Measurements from ENCODE around the gene BCL10. TPM values are rescaled to one million over a fixed set of nuclear protein-coding genes. Genes with fewer than 3 reads are reported as not detected.
A peak's percentile ranks its signal among the peaks of the same experiment; 100 is the strongest.

Gene BCL10
- polyA plus RNA-seq, 1 donor (not counting 4 experiments of a cell fraction or from before 2014, with no cell fraction given) = 22.4 TPM

- H3K4me3 ChIP-seq (ENCODE audit: control insufficient read depth in 2 of 3, extremely low read depth in 1 of 3, insufficient read depth in 2 of 3, low read depth in 1 of 3, low read length in 3 of 3) = no peak overlapping the region
- peaks cover 11% of the 10 kb centered on the region in 2 experiments for H3K36me3 ChIP-seq (ENCODE audit: control insufficient read depth in 2 of 2, extremely low read depth in 1 of 2, insufficient read depth in 2 of 2, low read length in 2 of 2)
- no peak overlapping the region for H3K27ac ChIP-seq (ENCODE audit: control insufficient read depth, insufficient read depth, low read length)
- H3K9me1 ChIP-seq (ENCODE audit: control insufficient read depth, extremely low read depth, insufficient read depth, low read length) = no peaks in the 10 kb centered on the region
- DNase-seq (ENCODE audit: low read depth, low spot score) = no peak
- peaks cover 21% of the 10 kb centered on the region for H3K79me2 ChIP-seq (ENCODE audit: control insufficient read depth, insufficient read depth, low read length)
- dilution Hi-C loops (cut with MboI; ENCODE audit: extremely low pct_ligation_motif_present, low sequenced_read_pairs) = no loop called here
- peaks cover 12% of the 10 kb centered on the region for H3K4me1 ChIP-seq (ENCODE audit: control insufficient read depth, extremely low read depth, insufficient read depth, low read length)
- no peak for FAIRE-seq
- H3K9me3 ChIP-seq (ENCODE audit: control insufficient read depth, low read depth, low read length) = no peaks in the 10 kb centered on the region
- no peak overlapping the region for H2AFZ ChIP-seq (ENCODE audit: control insufficient read depth, low read length)
- no peak overlapping the region for H3K9ac ChIP-seq (ENCODE audit: control insufficient read depth, extremely low read depth, insufficient read depth, low read length)
- peaks cover 4% of the 10 kb centered on the region for H4K20me1 ChIP-seq (ENCODE audit: control insufficient read depth, extremely low read depth, insufficient read depth, low read length)
- TF ChIP-seq EZH2 (IDR thresholded peaks at IDR 0.05; ENCODE audit: low read length) = no peak
- no peak for TF ChIP-seq CTCF (optimal IDR thresholded peaks at IDR 0.05 in 1 of 3, IDR thresholded peaks at IDR 0.05 in 1 of 3, conservative IDR thresholded peaks at IDR 0.05 in 1 of 3; ENCODE audit: extremely low read depth in 1 of 3, insufficient read depth in 2 of 3, low read length in 3 of 3)
- H3K27me3 ChIP-seq (ENCODE audit: control insufficient read depth, extremely low read depth, insufficient read depth, low read length) = no peaks in the 10 kb centered on the region
- no peak overlapping the region for H3K4me2 ChIP-seq (ENCODE audit: control insufficient read depth, extremely low read depth, insufficient read depth, low read depth, low read length)
These were observed 13.4 kb downstream of the BCL10 start for GRCh38 chr1:85262985-85263384.

GRCh38 chr1:85259912-85260274, 16.5 kb downstream of the BCL10 start:
- peaks cover 19% of the 10 kb centered on the region for H3K4me1 ChIP-seq (ENCODE audit: control insufficient read depth, extremely low read depth, insufficient read depth, low read length)
- H3K27ac ChIP-seq (ENCODE audit: control insufficient read depth, insufficient read depth, low read length) = peak overlapping the region; percentile 49
- no peak for TF ChIP-seq EZH2 (IDR thresholded peaks at IDR 0.05; ENCODE audit: low read length)
- TF ChIP-seq CTCF (optimal IDR thresholded peaks at IDR 0.05 in 1 of 3, IDR thresholded peaks at IDR 0.05 in 1 of 3, conservative IDR thresholded peaks at IDR 0.05 in 1 of 3; ENCODE audit: extremely low read depth in 1 of 3, insufficient read depth in 2 of 3, low read length in 3 of 3) = no peak
- DNase-seq (ENCODE audit: low read depth, low spot score) (no peak), FAIRE-seq (no peak)
- H3K79me2 ChIP-seq (ENCODE audit: control insufficient read depth, insufficient read depth, low read length) = peaks cover 30% of the 10 kb centered on the region
- H3K9me1 ChIP-seq (ENCODE audit: control insufficient read depth, extremely low read depth, insufficient read depth, low read length) = no peaks in the 10 kb centered on the region
- peaks cover 5 to 7% of the 10 kb centered on the region in 2 experiments for H3K36me3 ChIP-seq (ENCODE audit: control insufficient read depth in 2 of 2, extremely low read depth in 1 of 2, insufficient read depth in 2 of 2, low read length in 2 of 2)
- peak overlapping the region in 2 of 3 experiments; percentile 69 to 91 for H3K4me3 ChIP-seq (ENCODE audit: control insufficient read depth in 2 of 3, extremely low read depth in 1 of 3, insufficient read depth in 2 of 3, low read depth in 1 of 3, low read length in 3 of 3)
- dilution Hi-C loops (cut with MboI; ENCODE audit: extremely low pct_ligation_motif_present, low sequenced_read_pairs) = no loop called here
- H3K9ac ChIP-seq (ENCODE audit: control insufficient read depth, extremely low read depth, insufficient read depth, low read length) = peak overlapping the region; percentile 54
- H3K27me3 ChIP-seq (ENCODE audit: control insufficient read depth, extremely low read depth, insufficient read depth, low read length) = no peaks in the 10 kb centered on the region
- peak overlapping the region; percentile 88 for H2AFZ ChIP-seq (ENCODE audit: control insufficient read depth, low read length)
- no peaks in the 10 kb centered on the region for H3K9me3 ChIP-seq (ENCODE audit: control insufficient read depth, low read depth, low read length)
- peaks cover 4% of the 10 kb centered on the region for H4K20me1 ChIP-seq (ENCODE audit: control insufficient read depth, extremely low read depth, insufficient read depth, low read length)
- peak overlapping the region; percentile 85 for H3K4me2 ChIP-seq (ENCODE audit: control insufficient read depth, extremely low read depth, insufficient read depth, low read depth, low read length)

Data from keratinocyte (primary cell).